ENCODE results near the gene SLU7.
A peak's percentile ranks its signal among the peaks of the same experiment; 100 is the strongest.
"Not testable (repeated sequence)": the region's sequence is repeated elsewhere in the genome, so short reads cannot be mapped to it uniquely, and the experiment has no call there.

SLU7 gene

DNA sequence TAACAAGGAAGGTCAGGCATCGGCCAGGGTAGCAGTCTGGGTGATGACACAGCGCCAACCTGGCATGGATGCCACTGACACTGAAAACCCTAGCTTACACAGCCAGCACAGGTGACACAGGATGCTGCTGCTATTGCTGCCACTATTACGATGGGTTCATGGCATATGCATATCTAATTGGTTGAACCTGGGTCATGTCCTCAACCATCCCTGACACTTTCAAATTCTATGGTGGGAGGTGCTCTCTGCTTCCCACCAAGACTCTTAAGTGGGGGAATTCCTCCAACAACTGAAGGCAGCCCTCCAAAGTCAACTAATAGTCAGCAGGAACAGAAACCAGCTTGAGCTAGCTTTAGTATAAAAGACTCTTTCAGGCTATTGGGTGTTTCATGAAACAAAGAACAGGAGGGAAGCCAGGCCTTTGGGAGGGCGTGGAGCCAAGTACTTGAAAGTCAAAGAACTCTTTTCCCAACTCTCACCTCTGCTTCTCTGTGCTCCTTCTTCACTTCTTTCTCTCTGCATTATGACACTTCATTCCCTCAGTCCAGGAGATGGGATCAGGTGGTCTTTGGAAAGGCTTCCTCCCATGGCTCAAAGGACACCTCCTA, 24.0 kb upstream of the SLU7 start:
- DNase-seq (ENCODE audit: insufficient read length, low spot score) = no peak
- TF ChIP-seq POLR2A (IDR thresholded peaks at IDR 0.05; ENCODE audit: low read depth, low read length) = no peak
- FAIRE-seq = no peak

GRCh38 chr5:160441311-160441781, 22.5 kb upstream of the SLU7 start:
- no peak for DNase-seq (ENCODE audit: insufficient read length, low spot score)
- TF ChIP-seq POLR2A (IDR thresholded peaks at IDR 0.05; ENCODE audit: low read depth, low read length) = no peak
- FAIRE-seq = no peak

DNA sequence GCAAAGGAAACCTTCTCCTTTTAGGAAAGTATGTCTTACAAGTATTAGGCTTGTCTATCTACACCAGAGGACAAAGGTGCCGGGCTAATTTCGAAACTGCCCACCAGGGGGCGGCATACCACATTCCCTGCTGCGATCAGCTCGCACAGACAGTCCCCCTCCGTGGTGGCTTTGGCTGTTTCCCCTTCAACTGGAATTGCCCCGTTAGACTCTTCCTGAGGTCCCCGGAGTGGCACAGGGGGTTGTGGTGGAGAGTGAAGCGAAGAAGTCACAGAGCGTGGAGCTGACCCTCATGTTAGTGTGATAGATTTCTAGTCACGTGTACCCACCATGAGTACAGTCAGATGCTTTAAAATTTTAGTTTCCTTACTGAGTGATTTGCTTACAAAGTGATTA, 20.3 kb upstream of the SLU7 start:
- no peak for TF ChIP-seq POLR2A (IDR thresholded peaks at IDR 0.05; ENCODE audit: low read depth, low read length)
- DNase-seq (ENCODE audit: insufficient read length, low spot score) = peak; percentile 66
- peak; percentile 55 for FAIRE-seq

GRCh38 chr5:160438316-160439204, 19.7 kb upstream of the SLU7 start:
- FAIRE-seq (peak; percentile 41), DNase-seq (ENCODE audit: insufficient read length, low spot score) (no peak)
- TF ChIP-seq POLR2A (IDR thresholded peaks at IDR 0.05; ENCODE audit: low read depth, low read length) = no peak

- DNase-seq (ENCODE audit: insufficient read length, low spot score) (no peak), FAIRE-seq (no peak)
- no peak for TF ChIP-seq POLR2A (IDR thresholded peaks at IDR 0.05; ENCODE audit: low read depth, low read length)
Measured at GRCh38 chr5:160437271-160437670, 18.4 kb upstream of the SLU7 start.

GRCh38 chr5:160436661-160437060, 17.8 kb upstream of the SLU7 start:
- not testable (repeated sequence) for FAIRE-seq; DNase-seq (ENCODE audit: insufficient read length, low spot score)

GRCh38 chr5:160436017-160436416, 17.1 kb upstream of the SLU7 start:
- DNase-seq (ENCODE audit: insufficient read length, low spot score) = no peak
- no peak for TF ChIP-seq POLR2A (IDR thresholded peaks at IDR 0.05; ENCODE audit: low read depth, low read length)
- FAIRE-seq = no peak

DNA sequence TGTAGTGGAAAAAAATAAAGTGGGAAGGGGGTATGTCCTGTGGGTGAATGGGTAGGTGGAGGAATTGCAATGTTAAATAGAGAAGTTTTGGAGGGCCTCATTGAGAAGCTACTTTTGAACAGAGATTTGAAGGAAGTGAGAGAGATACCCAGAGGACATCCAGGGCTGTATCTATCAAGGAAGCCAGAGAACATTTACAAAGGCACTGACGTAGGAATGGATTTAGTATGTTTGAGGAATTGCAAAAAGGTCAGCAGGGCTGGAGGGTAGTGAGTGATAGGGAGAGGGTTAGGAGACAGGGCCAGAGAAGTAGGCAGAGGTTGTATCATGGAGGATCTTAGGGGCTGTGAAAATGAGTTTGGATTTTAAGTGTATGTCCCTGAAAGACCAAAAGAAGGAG, 16.7 kb upstream of the SLU7 start:
- DNase-seq (ENCODE audit: insufficient read length, low spot score) (no peak), FAIRE-seq (no peak)
- no peak for TF ChIP-seq POLR2A (IDR thresholded peaks at IDR 0.05; ENCODE audit: low read depth, low read length)

- FAIRE-seq = no peak
- TF ChIP-seq POLR2A (IDR thresholded peaks at IDR 0.05; ENCODE audit: low read depth, low read length) = no peak
- no peak for DNase-seq (ENCODE audit: insufficient read length, low spot score)
Measured at GRCh38 chr5:160434022-160434531, 15.2 kb upstream of the SLU7 start.

- no peak for DNase-seq (ENCODE audit: insufficient read length, low spot score)
Measured at GRCh38 chr5:160432787-160433186, 13.9 kb upstream of the SLU7 start.

DNA sequence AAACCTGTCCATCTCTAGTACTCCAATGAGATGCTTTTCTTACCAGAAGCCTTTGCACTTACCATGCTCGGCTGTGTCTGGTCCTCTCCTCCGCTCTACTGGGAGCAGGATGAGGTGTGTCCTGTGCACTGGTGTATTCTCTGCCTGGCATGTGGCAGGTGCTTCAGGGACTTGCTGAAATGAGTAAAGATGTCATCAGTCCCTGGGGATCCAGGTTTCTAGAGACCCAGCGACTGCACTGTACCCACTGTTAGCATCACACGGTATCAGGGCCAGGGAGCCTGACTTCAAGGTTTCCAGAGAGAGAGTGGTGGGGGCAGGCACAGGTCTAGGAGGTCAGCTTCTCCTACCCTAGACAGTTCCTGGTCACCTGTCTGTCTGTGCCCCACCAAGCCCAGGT, 13.3 kb upstream of the SLU7 start:
- TF ChIP-seq POLR2A (IDR thresholded peaks at IDR 0.05; ENCODE audit: low read depth, low read length) = no peak
- FAIRE-seq (no peak), DNase-seq (ENCODE audit: insufficient read length, low spot score) (no peak)

More at GRCh38 chr5:160432787-160433186, 13.9 kb upstream of the SLU7 start:
- FAIRE-seq = no peak
- no peak for TF ChIP-seq POLR2A (IDR thresholded peaks at IDR 0.05; ENCODE audit: low read depth, low read length)

GRCh38 chr5:160427607-160428006, 8.7 kb upstream of the SLU7 start:
- FAIRE-seq = no peak
- no peak for TF ChIP-seq POLR2A (IDR thresholded peaks at IDR 0.05; ENCODE audit: low read depth, low read length)
- no peak for DNase-seq (ENCODE audit: insufficient read length, low spot score)

- TF ChIP-seq POLR2A (IDR thresholded peaks at IDR 0.05; ENCODE audit: low read depth, low read length) = no peak
- DNase-seq (ENCODE audit: insufficient read length, low spot score) = no peak
- FAIRE-seq = no peak
Measured at GRCh38 chr5:160423099-160423498, 4.2 kb upstream of the SLU7 start.

- TF ChIP-seq POLR2A (IDR thresholded peaks at IDR 0.05; ENCODE audit: low read depth, low read length) = peak; percentile 91
- FAIRE-seq (peak; percentile 84), DNase-seq (ENCODE audit: insufficient read length, low spot score) (peak; percentile 69)
Measured at GRCh38 chr5:160421625-160422258, 2.9 kb upstream of the SLU7 start, which contains the start of gene PTTG1. Gene PTTG1, plus strand, starts transcription at chr5:160421855. Its CDS starts 458 bp downstream, at chr5:160422313.

Data from H54 (cell line).